Endodermal cell (in vitro differentiated cells): ENCODE measurements around the gene CRACR2B. TPM values are rescaled to one million over a fixed set of nuclear protein-coding genes. Genes with fewer than 3 reads are reported as not detected.

Experiments used
- DNase-seq: peaks from one replicate; pipeline ENCODE4 v3.0.0-alpha.2; 2017
- H3K27ac ChIP-seq: 2 replicates; pipeline ENCODE4 v1.5.1; 2013; ENCODE audit warnings: mild to moderate bottlenecking, low read depth, low read length, moderate library complexity
- H3K27me3 ChIP-seq: 2 replicates; pipeline ENCODE4 v1.6.1; 2013; ENCODE audit warnings: mild to moderate bottlenecking, low read length, moderate library complexity; ENCODE audit not compliant: insufficient read depth, control insufficient read depth, poor library complexity, severe bottlenecking
- H3K36me3 ChIP-seq: 2 replicates; pipeline ENCODE4 v1.7.0; 2013; ENCODE audit warnings: mild to moderate bottlenecking, low read length, moderate library complexity; ENCODE audit not compliant: control insufficient read depth, insufficient read depth
- H3K4me1 ChIP-seq: one replicate; pipeline ENCODE4 v1.7.0; 2013; ENCODE audit warnings: low read length; ENCODE audit not compliant: control insufficient read depth, insufficient read depth
- H3K4me3 ChIP-seq: 2 replicates; pipeline ENCODE4 v1.5.1; 2013; ENCODE audit warnings: mild to moderate bottlenecking, low read length, moderate library complexity
- H3K9ac ChIP-seq: 2 replicates; pipeline ENCODE4 v1.6.1; 2013; ENCODE audit warnings: mild to moderate bottlenecking, low read length, moderate library complexity; ENCODE audit not compliant: poor library complexity, severe bottlenecking; ENCODE audit errors: extremely low read depth
- H3K9me3 ChIP-seq: 2 replicates; pipeline ENCODE4 v1.6.1; 2013; ENCODE audit warnings: mild to moderate bottlenecking, low read length, moderate library complexity; ENCODE audit not compliant: control insufficient read depth
- H3K27ac Mint-ChIP-seq: 2 replicates; pipeline ENCODE4 v1.8.0; 2020; ENCODE audit warnings: mixed read lengths
- H3K27me3 Mint-ChIP-seq: 2 replicates; pipeline ENCODE4 v1.8.0; 2021; ENCODE audit warnings: mild to moderate bottlenecking, mixed read lengths; ENCODE audit not compliant: insufficient read depth
- H3K36me3 Mint-ChIP-seq: 2 replicates; pipeline ENCODE4 v1.8.0; 2020; ENCODE audit warnings: low read depth, mixed read lengths
- H3K4me1 Mint-ChIP-seq: 2 replicates; pipeline ENCODE4 v1.8.0; 2020; ENCODE audit warnings: mixed read lengths
- H3K4me3 Mint-ChIP-seq: 2 replicates; pipeline ENCODE4 v1.8.0; 2020; ENCODE audit warnings: mild to moderate bottlenecking, moderate library complexity, mixed read lengths
- H3K9me3 Mint-ChIP-seq: 2 replicates; pipeline ENCODE4 v1.8.0; 2020; ENCODE audit warnings: mild to moderate bottlenecking, mixed read lengths
- WGBS, 2 experiments: methylation state at CpG; one replicate each; pipeline versions ENCODE4 v1.1.5 to v1.1.7; 2013; ENCODE audit warnings: missing lambda C conversion rate in 2 of 2, mixed read lengths in 1 of 2; ENCODE audit not compliant: insufficient coverage in 1 of 2, insufficient read length in 1 of 2; 5-methylcytosine and 5-hydroxymethylcytosine counted together
- total RNA-seq, 2 donors: library from RNA; stranded (reverse); fragmentation: NEBNext Ultra II Directional in 1 of 2; extraction: Animal tissue kit (Norgen Biotek cat#: 25700) in 1 of 2; gene quantifications; 2 replicates in 1 of 2; 3 replicates in 1 of 2; pipeline ENCODE4 v1.2.1, GENCODE V29; 2021
- TF ChIP-seq, protein P1 (sequence below): fragments of 200-600 bp; sonication (generic); conservative IDR thresholded peaks from 2 replicates; pipeline ENCODE4 v1.5.0; 2021; ENCODE audit warnings: antibody characterized with exemption, mild to moderate bottlenecking

CRACR2B gene
- total RNA-seq, 2 donors from 2014 or later, result 22.3 to 28.1 TPM

DNA sequence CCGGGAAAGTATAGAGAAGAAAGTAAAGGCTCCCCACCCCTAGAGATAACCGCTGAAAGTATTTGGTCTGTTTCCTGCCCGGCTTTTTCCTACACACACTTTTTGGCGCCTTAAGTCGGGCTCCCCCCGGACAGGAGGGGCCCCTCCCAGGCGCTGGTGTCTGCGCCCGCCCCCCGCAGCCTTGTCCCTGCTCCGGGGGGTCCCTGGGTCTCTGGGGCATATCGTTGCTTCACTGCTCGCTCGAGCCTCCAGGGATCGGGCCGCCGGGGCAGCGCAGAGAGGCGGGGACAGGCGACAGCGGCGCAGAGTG, 928 bp upstream of the CRACR2B start:
- no peak overlapping the region for H3K9ac ChIP-seq

DNA sequence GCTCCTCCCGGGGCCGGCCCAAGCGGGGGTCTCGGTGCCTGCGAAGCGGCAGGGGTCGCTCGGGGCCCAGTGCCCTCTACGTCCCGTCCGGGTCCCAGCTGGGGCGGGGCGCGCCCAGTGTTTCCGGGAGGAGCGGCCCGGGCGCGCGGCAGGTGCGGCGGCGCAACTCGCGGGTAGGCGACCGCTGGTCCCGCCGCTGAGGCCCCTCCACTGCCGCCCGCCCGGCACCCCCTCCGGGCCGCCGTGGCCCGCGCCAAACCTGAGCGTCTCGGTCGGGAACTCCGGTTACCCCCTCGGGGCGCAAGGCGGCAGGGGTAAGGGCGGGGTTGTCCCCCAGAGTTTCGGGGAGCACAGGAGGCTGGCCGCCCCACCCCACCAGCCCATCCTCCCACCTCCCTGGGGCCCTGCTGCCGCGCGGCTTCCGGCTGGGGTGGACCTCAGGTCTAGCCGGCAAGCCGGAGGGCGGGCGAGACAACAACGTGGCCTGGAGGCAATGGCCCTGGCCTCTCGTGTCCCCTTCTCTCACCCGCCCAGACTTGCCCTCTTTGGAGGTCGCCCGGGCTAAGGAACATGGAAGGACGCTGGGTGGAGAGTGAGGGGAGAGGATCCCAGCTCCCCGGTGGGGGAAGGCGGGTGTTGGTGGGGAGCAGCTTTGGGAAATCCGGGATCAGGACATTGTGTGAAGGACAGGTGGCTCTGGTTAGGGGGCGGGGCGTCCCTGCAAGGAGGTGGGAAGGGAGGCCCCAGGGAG, 398 bp upstream of the CRACR2B start:
- H3K4me3 ChIP-seq, result peak overlapping the region; percentile 68
- Mint-ChIP-seq H3K27ac (peak overlapping the region; percentile 90), H3K27me3 (peaks cover 48% of the 10 kb centered on the region), H3K36me3 (peaks cover 12% of the 10 kb centered on the region), H3K4me1 (peaks cover 22% of the 10 kb centered on the region), H3K9me3 (no peaks in the 10 kb centered on the region), H3K4me3 (peak overlapping the region; percentile 69)
- H3K27me3 ChIP-seq, result peaks cover 66% of the 10 kb centered on the region
- 4% methylated on average over 66 of the region's 66 CpGs; no CpG with 5 or more reads in 1 of the 2 experiments for WGBS, 2 experiments
- TF ChIP-seq, protein P1, sequence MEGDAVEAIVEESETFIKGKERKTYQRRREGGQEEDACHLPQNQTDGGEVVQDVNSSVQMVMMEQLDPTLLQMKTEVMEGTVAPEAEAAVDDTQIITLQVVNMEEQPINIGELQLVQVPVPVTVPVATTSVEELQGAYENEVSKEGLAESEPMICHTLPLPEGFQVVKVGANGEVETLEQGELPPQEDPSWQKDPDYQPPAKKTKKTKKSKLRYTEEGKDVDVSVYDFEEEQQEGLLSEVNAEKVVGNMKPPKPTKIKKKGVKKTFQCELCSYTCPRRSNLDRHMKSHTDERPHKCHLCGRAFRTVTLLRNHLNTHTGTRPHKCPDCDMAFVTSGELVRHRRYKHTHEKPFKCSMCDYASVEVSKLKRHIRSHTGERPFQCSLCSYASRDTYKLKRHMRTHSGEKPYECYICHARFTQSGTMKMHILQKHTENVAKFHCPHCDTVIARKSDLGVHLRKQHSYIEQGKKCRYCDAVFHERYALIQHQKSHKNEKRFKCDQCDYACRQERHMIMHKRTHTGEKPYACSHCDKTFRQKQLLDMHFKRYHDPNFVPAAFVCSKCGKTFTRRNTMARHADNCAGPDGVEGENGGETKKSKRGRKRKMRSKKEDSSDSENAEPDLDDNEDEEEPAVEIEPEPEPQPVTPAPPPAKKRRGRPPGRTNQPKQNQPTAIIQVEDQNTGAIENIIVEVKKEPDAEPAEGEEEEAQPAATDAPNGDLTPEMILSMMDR, result peak; percentile 18
- H3K9ac ChIP-seq, result no peak overlapping the region
- no peaks in the 10 kb centered on the region for H3K9me3 ChIP-seq
- H3K36me3 ChIP-seq, result no peaks in the 10 kb centered on the region
- H3K4me1 ChIP-seq, result peaks cover 18% of the 10 kb centered on the region
- DNase-seq, result peak; percentile 89
- H3K27ac ChIP-seq, result no peak overlapping the region

More for the DNA sequence above, 928 bp upstream of the CRACR2B start:
- Histone ChIP-seq H3K9me3 (no peaks in the 10 kb centered on the region), H3K27ac (no peak overlapping the region), H3K4me3 (peak overlapping the region; percentile 68), H3K27me3 (peaks cover 61% of the 10 kb centered on the region), H3K36me3 (no peaks in the 10 kb centered on the region), H3K4me1 (peaks cover 14% of the 10 kb centered on the region)
- no peak for DNase-seq
- peaks cover 19% of the 10 kb centered on the region for H3K4me1 Mint-ChIP-seq
- TF ChIP-seq, protein P1, result no peak
- peaks cover 43% of the 10 kb centered on the region for H3K27me3 Mint-ChIP-seq
- peak overlapping the region; percentile 69 for H3K4me3 Mint-ChIP-seq
- WGBS, 2 experiments, result 6 to 7% methylated on average over 18 to 22 of the region's 22 CpGs
- peaks cover 13% of the 10 kb centered on the region for H3K36me3 Mint-ChIP-seq
- H3K9me3 Mint-ChIP-seq, result no peaks in the 10 kb centered on the region
- no peak overlapping the region for H3K27ac Mint-ChIP-seq

DNA sequence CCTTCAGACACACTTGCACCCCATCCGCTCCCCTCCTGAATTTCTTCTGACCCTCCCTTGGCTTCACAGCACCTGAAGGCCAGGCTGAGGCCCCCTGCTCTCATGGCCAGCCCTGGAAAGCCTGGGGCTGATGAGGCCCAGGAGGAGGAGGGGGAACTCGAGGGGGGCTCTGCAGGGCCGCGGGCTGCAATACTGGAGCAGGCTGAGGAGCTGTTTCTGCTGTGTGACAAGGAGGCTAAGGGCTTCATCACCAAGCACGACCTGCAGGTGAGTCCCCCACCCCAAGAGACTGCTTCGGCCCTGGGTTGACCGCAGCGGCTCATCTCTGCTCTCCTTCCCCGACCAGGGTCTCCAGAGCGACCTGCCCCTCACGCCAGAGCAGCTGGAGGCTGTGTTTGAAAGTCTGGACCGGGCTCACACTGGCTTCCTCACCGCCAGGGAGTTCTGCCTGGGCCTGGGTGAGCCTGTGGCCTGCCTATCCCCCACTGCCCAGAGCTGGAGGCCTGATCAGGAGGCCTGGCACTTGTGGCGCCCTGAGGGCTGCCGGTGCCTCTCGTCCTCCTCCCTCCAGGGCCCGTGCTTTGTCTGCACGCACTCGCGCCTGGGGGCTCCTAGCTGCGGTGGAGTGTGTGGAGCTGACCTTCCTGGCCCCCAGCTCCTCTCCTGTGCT, 922 bp downstream of the CRACR2B start:
- Histone ChIP-seq H3K4me3 (no peak overlapping the region), H3K9ac (no peak overlapping the region), H3K4me1 (peaks cover 18% of the 10 kb centered on the region), H3K27ac (peak overlapping the region; percentile 49), H3K27me3 (peaks cover 66% of the 10 kb centered on the region), H3K36me3 (no peaks in the 10 kb centered on the region), H3K9me3 (no peaks in the 10 kb centered on the region)
- H3K27ac Mint-ChIP-seq, result no peak overlapping the region
- DNase-seq, result peak; percentile 70
- no peaks in the 10 kb centered on the region for H3K9me3 Mint-ChIP-seq
- H3K27me3 Mint-ChIP-seq, result peaks cover 50% of the 10 kb centered on the region
- 56 to 69% methylated on average over 15 to 21 of the region's 21 CpGs for WGBS, 2 experiments
- TF ChIP-seq, protein P1, result no peak
- H3K36me3 Mint-ChIP-seq, result peaks cover 7% of the 10 kb centered on the region
- H3K4me3 Mint-ChIP-seq, result peak overlapping the region; percentile 59
- peaks cover 24% of the 10 kb centered on the region for H3K4me1 Mint-ChIP-seq
